Neural progenitor cell (in vitro differentiated cells): Measurements from ENCODE around the gene PLPP2. TPM values are rescaled to one million over a fixed set of nuclear protein-coding genes. Genes with fewer than 3 reads are reported as not detected.
A peak's percentile ranks its signal among the peaks of the same experiment; 100 is the strongest.

Experiments
- DNase-seq: peaks from one replicate; pipeline ENCODE4 v3.0.0-alpha.2; 2016; ENCODE audit warnings: low spot score
- H2AFZ ChIP-seq: fragments of 200-600 bp; sonication (generic); replicated peaks from 2 replicates; pipeline ENCODE4 v1.6.1; 2016; ENCODE audit warnings: antibody characterized with exemption
- H3F3A ChIP-seq: fragments of 200-600 bp; sonication (generic); 2 replicates; pipeline ENCODE4 v1.6.1; 2016; ENCODE audit warnings: antibody characterized with exemption, low read depth
- H3K27ac ChIP-seq: fragments of 200-600 bp; sonication (generic); 2 replicates; pipeline ENCODE4 v1.5.1; 2016; ENCODE audit warnings: mild to moderate bottlenecking
- H3K27me3 ChIP-seq: fragments of 200-600 bp; sonication (generic); 2 replicates; pipeline ENCODE4 v1.6.1; 2016; ENCODE audit warnings: mild to moderate bottlenecking, moderate library complexity
- H3K36me3 ChIP-seq: fragments of 200-600 bp; sonication (generic); 2 replicates; pipeline ENCODE4 v1.5.1; 2016
- H3K4me1 ChIP-seq: fragments of 200-600 bp; sonication (generic); 2 replicates; pipeline ENCODE4 v1.6.1; 2016; ENCODE audit warnings: mixed run types
- H3K4me2 ChIP-seq: fragments of 200-600 bp; sonication (generic); 2 replicates; pipeline ENCODE4 v1.6.1; 2016
- H3K4me3 ChIP-seq: fragments of 200-600 bp; sonication (generic); 2 replicates; pipeline ENCODE4 v1.5.1; 2016
- H3K79me2 ChIP-seq: fragments of 200-600 bp; sonication (generic); 2 replicates; pipeline ENCODE4 v1.6.1; 2016; ENCODE audit warnings: low read depth
- H3K9ac ChIP-seq: fragments of 200-600 bp; sonication (generic); 2 replicates; pipeline ENCODE4 v1.6.1; 2016
- H3K9me3 ChIP-seq: fragments of 200-600 bp; sonication (generic); 2 replicates; pipeline ENCODE4 v1.5.1; 2016; ENCODE audit warnings: low read depth
- H4K20me1 ChIP-seq: fragments of 200-600 bp; sonication (generic); 2 replicates; pipeline ENCODE4 v1.6.1; 2016; ENCODE audit warnings: low read depth
- H3K27ac Mint-ChIP-seq: 3 replicates; pipeline ENCODE4 v1.8.0; 2021; ENCODE audit warnings: mixed read lengths
- H3K27me3 Mint-ChIP-seq: 2 replicates; pipeline ENCODE4 v1.8.0; 2022; ENCODE audit warnings: low read depth, mild to moderate bottlenecking, inconsistent platforms, moderate library complexity, mixed read lengths; ENCODE audit not compliant: insufficient read depth
- H3K36me3 Mint-ChIP-seq: 3 replicates; pipeline ENCODE4 v1.8.0; 2021; ENCODE audit warnings: mixed read lengths
- H3K4me1 Mint-ChIP-seq: 3 replicates; pipeline ENCODE4 v1.8.0; 2021; ENCODE audit warnings: mixed read lengths
- H3K4me3 Mint-ChIP-seq: 3 replicates; pipeline ENCODE4 v1.8.0; 2021; ENCODE audit warnings: mild to moderate bottlenecking, moderate library complexity, mixed read lengths
- H3K9me3 Mint-ChIP-seq: 3 replicates; pipeline ENCODE4 v1.8.0; 2020; ENCODE audit warnings: mixed read lengths
- CTCF ChIP-seq: fragments of 200-600 bp; sonication (generic); IDR thresholded peaks from 2 replicates; pipeline ENCODE4 v1.5.1; 2017; ENCODE audit warnings: antibody characterized with exemption, mild to moderate bottlenecking
- EZH2 ChIP-seq: fragments of 200-600 bp; sonication (generic); IDR thresholded peaks from 2 replicates; pipeline ENCODE4 v1.6.1; 2017; ENCODE audit warnings: antibody characterized with exemption, mild to moderate bottlenecking, moderate library complexity
- EZH2phosphoT487 ChIP-seq: fragments of 200-600 bp; sonication (generic); IDR thresholded peaks from 2 replicates; pipeline ENCODE4 v1.6.1; 2017; ENCODE audit warnings: antibody characterized with exemption
- total RNA-seq: library from RNA; depleted of rRNA; stranded (reverse); fragments of >200 nt; gene quantifications from 2 replicates; pipeline ENCODE4 v1.2.3, GENCODE V29; 2015; ENCODE audit warnings: low replicate concordance

PLPP2 gene
- total RNA-seq, 1 donor from 2014 or later: not detected

- Histone ChIP-seq H3K79me2 (no peaks in the 10 kb centered on the region), H3K9me3 (no peaks in the 10 kb centered on the region), H3K4me3 (peak overlapping the region; percentile 46), H4K20me1 (peaks cover 21% of the 10 kb centered on the region), H2AFZ (peak overlapping the region; percentile 50), H3K4me1 (peaks cover 17% of the 10 kb centered on the region), H3K9ac (no peak overlapping the region), H3K27me3 (peaks cover 49% of the 10 kb centered on the region), H3K4me2 (peak overlapping the region; percentile 75), H3F3A (peaks cover 6% of the 10 kb centered on the region), H3K27ac (no peak overlapping the region), H3K36me3 (no peaks in the 10 kb centered on the region)
- no peak overlapping the region for H3K27ac Mint-ChIP-seq
- no peaks in the 10 kb centered on the region for H3K36me3 Mint-ChIP-seq
- DNase-seq: peak; percentile 80
- H3K4me1 Mint-ChIP-seq: peaks cover 20% of the 10 kb centered on the region
- TF ChIP-seq CTCF: peak; percentile 86
- no peak for TF ChIP-seq EZH2phosphoT487
- no peak for TF ChIP-seq EZH2
- peaks cover 23% of the 10 kb centered on the region for H3K27me3 Mint-ChIP-seq
- no peak overlapping the region for H3K4me3 Mint-ChIP-seq
- H3K9me3 Mint-ChIP-seq: no peaks in the 10 kb centered on the region
These were observed 3.9 kb upstream of the PLPP2 start for GRCh38 chr19:294946-295686.

- Mint-ChIP-seq H3K27me3 (peaks cover 29% of the 10 kb centered on the region), H3K27ac (no peak overlapping the region), H3K4me1 (peaks cover 22% of the 10 kb centered on the region), H3K9me3 (no peaks in the 10 kb centered on the region), H3K36me3 (no peaks in the 10 kb centered on the region), H3K4me3 (peak overlapping the region; percentile 65)
- TF ChIP-seq EZH2phosphoT487 (no peak), CTCF (no peak), EZH2 (no peak)
- peak overlapping the region; percentile 75 for H3K4me2 ChIP-seq
- H3K9ac ChIP-seq: no peak overlapping the region
- H3K4me1 ChIP-seq: peaks cover 18% of the 10 kb centered on the region
- peaks cover 6% of the 10 kb centered on the region for H3F3A ChIP-seq
- H3K9me3 ChIP-seq: no peaks in the 10 kb centered on the region
- peak; percentile 23 for DNase-seq
- no peak overlapping the region for H3K27ac ChIP-seq
- no peaks in the 10 kb centered on the region for H3K36me3 ChIP-seq
- H3K4me3 ChIP-seq: peak overlapping the region; percentile 46
- no peaks in the 10 kb centered on the region for H3K79me2 ChIP-seq
- peaks cover 56% of the 10 kb centered on the region for H3K27me3 ChIP-seq
- peaks cover 24% of the 10 kb centered on the region for H4K20me1 ChIP-seq
- H2AFZ ChIP-seq: peak overlapping the region; percentile 50
These were observed 3.2 kb upstream of the PLPP2 start for GRCh38 chr19:294341-294945.

- Histone ChIP-seq H3K27ac (no peak overlapping the region), H3K4me2 (no peak overlapping the region), H3K9ac (no peak overlapping the region), H3K27me3 (peaks cover 65% of the 10 kb centered on the region), H3K4me3 (no peak overlapping the region), H3F3A (peaks cover 6% of the 10 kb centered on the region), H2AFZ (no peak overlapping the region), H4K20me1 (peaks cover 24% of the 10 kb centered on the region), H3K4me1 (peaks cover 18% of the 10 kb centered on the region), H3K79me2 (no peaks in the 10 kb centered on the region), H3K36me3 (no peaks in the 10 kb centered on the region), H3K9me3 (no peaks in the 10 kb centered on the region)
- H3K9me3 Mint-ChIP-seq: no peaks in the 10 kb centered on the region
- no peak overlapping the region for H3K27ac Mint-ChIP-seq
- H3K4me1 Mint-ChIP-seq: peaks cover 26% of the 10 kb centered on the region
- peaks cover 29% of the 10 kb centered on the region for H3K27me3 Mint-ChIP-seq
- TF ChIP-seq EZH2 (no peak), EZH2phosphoT487 (no peak), CTCF (no peak)
- no peak for DNase-seq
- peak overlapping the region; percentile 69 for H3K4me3 Mint-ChIP-seq
- no peaks in the 10 kb centered on the region for H3K36me3 Mint-ChIP-seq
These were observed 2.4 kb upstream of the PLPP2 start for GRCh38 chr19:293436-294110.
